Aorta (tissue), 5 donors: ENCODE measurements around the gene ZMIZ1. TPM values are rescaled to one million over a fixed set of nuclear protein-coding genes. Genes with fewer than 3 reads are reported as not detected.

Experiments
- ATAC-seq: fragments of 200-7000 bp; cut with Tn5 transposase; one replicate; pipeline ENCODE4 v1.9.1; 2022; ENCODE audit warnings: moderate library complexity; ENCODE audit not compliant: low FRiP score
- DNase-seq, 2 donors: peaks; one replicate each; pipeline ENCODE4 v3.0.0-alpha.2; 2020
- H3K27ac ChIP-seq, 2 donors: one replicate each; pipeline ENCODE4 v1.5.1; 2013; ENCODE audit warnings: low read length in 2 of 2, mild to moderate bottlenecking in 2 of 2, moderate library complexity in 2 of 2, control low read depth in 1 of 2, inconsistent platforms in 1 of 2, low read depth in 1 of 2
- H3K27me3 ChIP-seq, 2 donors: one replicate each; pipeline ENCODE4 v1.6.1; 2013; ENCODE audit warnings: control low read depth in 1 of 2, low read length in 1 of 2, mild to moderate bottlenecking in 1 of 2, moderate library complexity in 1 of 2; ENCODE audit not compliant: insufficient read depth in 2 of 2, control insufficient read depth in 1 of 2
- H3K36me3 ChIP-seq, 2 donors: one replicate each; pipeline ENCODE4 v1.6.1; 2013; ENCODE audit warnings: control low read depth in 1 of 2, low read length in 1 of 2, mild to moderate bottlenecking in 1 of 2; ENCODE audit not compliant: insufficient read depth in 2 of 2, control insufficient read depth in 1 of 2
- H3K4me1 ChIP-seq, 2 donors: one replicate each; pipeline ENCODE4 v1.6.1; 2013; ENCODE audit warnings: low read length in 2 of 2, control low read depth in 1 of 2, mild to moderate bottlenecking in 1 of 2, moderate library complexity in 1 of 2; ENCODE audit not compliant: insufficient read depth in 2 of 2, control insufficient read depth in 1 of 2
- H3K4me3 ChIP-seq, 2 donors: one replicate each; pipeline ENCODE4 v1.5.1; 2013; ENCODE audit warnings: low read length in 2 of 2, control low read depth in 1 of 2, mild to moderate bottlenecking in 1 of 2
- H3K9me3 ChIP-seq: one replicate; pipeline ENCODE4 v1.6.1; 2013; ENCODE audit warnings: mild to moderate bottlenecking, low read length; ENCODE audit not compliant: control insufficient read depth
- WGBS, 2 donors: extraction: QIAGEN DNeasy Blood & Tissue Kit; methylation state at CpG; one replicate each; pipeline ENCODE4 v1.1.7; 2013; 5-methylcytosine and 5-hydroxymethylcytosine counted together
- intact Hi-C, 2 donors: fragments of 100-400 bp; cut with DNase I; formaldehyde crosslinking; loops; one replicate each; pipeline versions ENCODE4 v1.14.2 to v1.15.0; 2022
- polyA plus RNA-seq, 2 donors: library from polyadenylated mRNA; stranded (reverse); fragments of 200-250 nt; gene quantifications; one replicate each; pipeline ENCODE4 v1.2.3, GENCODE V29; 2013
- total RNA-seq, 2 donors: library from RNA; stranded (reverse); fragmentation: NEBNext Ultra II Directional; extraction: Animal tissue kit (Norgen Biotek cat#: 25700); gene quantifications; one replicate each; pipeline ENCODE4 v1.2.1, GENCODE V29; 2021
- donor health status: healthy with polysubstance abuse.
- donor health status: Bipolar disorder and iron deficiency.
- donor health status: DM: no; HTN: no; CAD: no.
- donor health status: DM: no; HTN: no; CAD: no.
- donor health status: DM: yes; HTN: yes; CAD: no.

ZMIZ1 gene
- total and polyA plus RNA-seq, 4 donors, result 7.8 to 84.1 (median 28.2) TPM

DNA sequence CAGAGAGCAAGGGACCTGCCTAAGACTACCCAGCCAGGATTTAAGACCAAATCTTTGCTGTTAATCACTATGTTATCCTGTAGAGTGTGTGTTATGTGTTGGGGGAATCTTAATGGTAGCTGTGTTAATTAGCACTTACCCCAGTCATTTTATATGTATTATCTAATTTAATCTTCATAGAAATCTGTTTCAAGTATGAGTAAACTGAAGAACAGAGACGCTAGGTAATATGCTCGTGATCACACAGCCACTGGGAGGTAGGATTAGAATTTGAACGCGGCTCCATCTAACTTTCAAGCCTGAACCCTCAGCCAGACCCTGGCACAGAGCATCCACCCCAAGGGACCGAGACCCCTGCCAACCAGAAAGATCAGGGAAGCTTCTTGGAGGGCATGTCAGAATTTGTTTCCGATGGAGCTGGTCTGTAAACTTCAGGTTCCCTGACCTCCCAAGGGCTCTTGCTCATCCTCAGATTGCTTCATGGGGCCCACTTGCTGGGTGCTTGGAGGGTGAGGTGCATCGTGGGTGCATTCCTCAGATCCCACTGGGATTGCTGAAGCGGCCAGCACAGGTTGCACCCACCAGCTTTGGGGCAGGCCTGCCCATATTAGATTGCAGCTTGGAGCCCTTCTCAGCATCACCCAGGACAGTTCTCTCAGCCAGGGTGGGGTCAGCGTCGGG is 105.0 kb downstream of the ZMIZ1 start:
- Histone ChIP-seq H3K36me3 (no peaks in the 10 kb centered on the region), H3K4me1 (no peaks in the 10 kb centered on the region), H3K27me3 (no peaks in the 10 kb centered on the region), H3K9me3 (no peaks in the 10 kb centered on the region), H3K27ac (no peak overlapping the region), H3K4me3 (no peak overlapping the region)
- ATAC-seq (no peak), DNase-seq (no peak)
- 94 to 95% methylated on average over 10 of the region's 10 CpGs for WGBS, 2 donors
- intact Hi-C loops, result no loop called here

DNA sequence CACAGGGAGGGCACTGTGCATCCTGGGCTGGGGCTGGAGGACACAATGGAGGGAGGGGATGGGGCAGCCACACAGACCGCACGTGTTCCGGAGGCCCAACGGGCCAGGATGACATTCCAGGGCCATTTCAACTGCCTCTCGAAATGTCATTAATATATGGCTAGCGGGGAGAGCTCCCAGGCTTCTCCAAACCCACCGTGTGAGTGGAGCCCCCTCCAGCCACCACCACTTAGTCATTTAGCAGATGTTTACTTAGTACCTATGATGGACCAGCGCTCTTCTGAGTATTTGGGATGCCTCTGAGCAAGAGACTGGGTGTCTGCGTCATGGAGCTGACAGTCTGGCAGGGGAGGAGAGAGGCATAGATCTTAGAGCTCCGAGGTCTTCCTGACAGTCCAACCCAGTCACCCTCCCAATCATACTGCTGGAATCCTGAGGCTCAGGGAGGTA is 107.3 kb downstream of the ZMIZ1 start:
- intact Hi-C loops, result loop anchor here in 1 of 2 donors (5.0 kb wide), 1 partner anchor 104 kb away; no protein-coding TSS in a partner anchor
- no peak overlapping the region for H3K27ac ChIP-seq
- WGBS, 2 donors, result 67 to 73% methylated on average over 10 of the region's 10 CpGs
- H3K4me3 ChIP-seq, result no peak overlapping the region
- ATAC-seq (no peak), DNase-seq (no peak)
- no peaks in the 10 kb centered on the region for H3K4me1 ChIP-seq
- H3K9me3 ChIP-seq, result no peaks in the 10 kb centered on the region
- no peaks in the 10 kb centered on the region for H3K36me3 ChIP-seq
- H3K27me3 ChIP-seq, result no peaks in the 10 kb centered on the region

DNA sequence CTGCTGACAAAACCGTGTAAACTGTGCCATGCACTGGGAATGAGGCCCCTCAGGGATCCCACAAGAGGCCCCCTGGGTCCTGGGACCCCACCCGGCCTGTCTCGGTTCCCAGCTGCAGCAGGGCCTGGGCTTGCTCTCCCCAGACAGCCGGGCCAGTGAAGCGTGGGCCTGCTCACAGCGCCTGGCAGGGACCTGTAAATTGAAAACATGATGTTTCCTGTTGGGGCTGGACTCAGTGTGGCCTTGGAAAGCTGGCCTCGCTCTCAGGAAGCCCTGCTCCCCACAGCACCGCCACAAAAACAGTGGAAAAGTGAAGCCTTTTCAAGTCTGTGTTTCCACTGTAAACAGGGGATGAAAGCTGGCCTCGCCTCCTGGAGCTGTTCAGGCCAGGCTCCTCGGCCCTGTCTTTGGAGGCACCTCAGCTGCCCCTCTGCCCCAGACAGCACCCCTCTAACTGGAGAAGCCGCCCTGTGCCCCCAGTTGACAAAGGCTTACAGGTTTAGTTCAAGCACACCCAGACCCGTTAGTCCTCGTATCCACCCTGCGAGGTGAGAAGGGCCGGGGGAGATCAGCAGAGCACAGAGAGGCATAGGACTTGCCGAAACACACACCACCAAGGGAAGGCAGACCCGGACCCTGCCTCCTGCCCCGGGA is 108.3 kb downstream of the ZMIZ1 start:
- Histone ChIP-seq H3K4me1 (no peaks in the 10 kb centered on the region), H3K4me3 (no peak overlapping the region), H3K36me3 (no peaks in the 10 kb centered on the region), H3K9me3 (no peaks in the 10 kb centered on the region), H3K27ac (peak overlapping the region in 1 of 2 donors; percentile 25), H3K27me3 (no peaks in the 10 kb centered on the region)
- DNase-seq (peak in 1 of 2 donors; percentile 77), ATAC-seq (peak; percentile 70)
- intact Hi-C loops, result loop anchor here in 1 of 2 donors (5.0 kb wide), 1 partner anchor 105 kb away; no protein-coding TSS in a partner anchor
- 25% methylated on average over 18 of the region's 18 CpGs for WGBS, 2 donors

DNA sequence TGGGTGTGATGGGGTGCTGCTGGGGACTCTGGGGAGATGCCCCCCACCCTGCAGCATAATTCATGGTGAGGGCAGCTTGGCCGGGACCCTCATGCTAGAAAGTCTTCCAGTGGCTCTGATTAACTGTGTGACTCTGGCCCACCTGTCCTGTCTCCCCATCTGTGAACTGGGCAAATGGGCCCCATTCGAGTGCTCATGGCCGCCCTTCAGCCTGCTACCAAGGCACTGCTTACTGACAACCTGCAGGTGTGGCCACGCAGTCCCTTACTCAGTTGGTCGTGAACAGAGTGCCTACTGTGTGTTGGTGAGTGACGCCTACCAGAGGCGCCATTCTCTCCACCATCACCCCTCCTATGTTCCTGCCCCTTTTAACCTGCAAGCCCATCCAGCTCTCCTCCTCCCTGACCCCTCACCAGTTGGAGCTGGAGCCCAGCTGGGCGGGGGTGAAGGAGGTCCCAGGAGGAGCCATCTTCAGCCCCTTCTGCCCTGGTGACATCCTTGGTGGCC is 109.4 kb downstream of the ZMIZ1 start:
- ATAC-seq, result no peak
- intact Hi-C loops, result loop anchor here in 1 of 2 donors (5.0 kb wide), 1 partner anchor 106 kb away; no protein-coding TSS in a partner anchor

DNA sequence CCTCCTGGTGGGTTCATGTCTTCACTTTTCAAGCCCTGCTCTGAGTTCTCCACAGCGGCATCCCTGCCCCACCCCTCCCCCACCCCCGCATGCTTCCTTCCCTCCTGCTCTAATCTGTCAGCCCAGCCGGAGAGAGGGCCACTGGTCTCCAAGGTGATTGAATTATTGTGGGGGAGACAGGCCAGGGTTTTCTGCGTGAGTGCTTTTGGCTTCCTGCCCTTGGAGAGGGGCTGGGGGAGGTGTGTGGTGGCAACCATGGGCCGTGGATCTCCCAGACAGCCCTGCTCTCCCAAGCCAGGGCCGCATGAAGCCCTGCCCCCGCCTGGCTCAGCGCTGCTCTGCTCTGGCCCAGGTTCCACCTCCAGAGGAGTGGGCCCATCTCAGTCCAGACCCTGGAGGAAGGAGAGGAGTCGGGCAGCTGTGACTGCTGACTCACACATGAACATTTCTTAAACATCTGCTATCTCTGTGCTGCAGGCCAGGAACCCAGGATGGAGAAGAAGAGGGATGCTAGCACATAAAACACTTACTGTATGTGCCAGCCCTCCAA is 109.9 kb downstream of the ZMIZ1 start:
- no peak for ATAC-seq

More for the DNA sequence above, 109.4 kb downstream of the ZMIZ1 start:
- Histone ChIP-seq H3K4me1 (no peaks in the 10 kb centered on the region), H3K27me3 (no peaks in the 10 kb centered on the region), H3K9me3 (no peaks in the 10 kb centered on the region), H3K27ac (no peak overlapping the region), H3K36me3 (no peaks in the 10 kb centered on the region), H3K4me3 (no peak overlapping the region)
- 96 to 98% methylated on average over 8 of the region's 8 CpGs for WGBS, 2 donors
- no peak for DNase-seq

DNA sequence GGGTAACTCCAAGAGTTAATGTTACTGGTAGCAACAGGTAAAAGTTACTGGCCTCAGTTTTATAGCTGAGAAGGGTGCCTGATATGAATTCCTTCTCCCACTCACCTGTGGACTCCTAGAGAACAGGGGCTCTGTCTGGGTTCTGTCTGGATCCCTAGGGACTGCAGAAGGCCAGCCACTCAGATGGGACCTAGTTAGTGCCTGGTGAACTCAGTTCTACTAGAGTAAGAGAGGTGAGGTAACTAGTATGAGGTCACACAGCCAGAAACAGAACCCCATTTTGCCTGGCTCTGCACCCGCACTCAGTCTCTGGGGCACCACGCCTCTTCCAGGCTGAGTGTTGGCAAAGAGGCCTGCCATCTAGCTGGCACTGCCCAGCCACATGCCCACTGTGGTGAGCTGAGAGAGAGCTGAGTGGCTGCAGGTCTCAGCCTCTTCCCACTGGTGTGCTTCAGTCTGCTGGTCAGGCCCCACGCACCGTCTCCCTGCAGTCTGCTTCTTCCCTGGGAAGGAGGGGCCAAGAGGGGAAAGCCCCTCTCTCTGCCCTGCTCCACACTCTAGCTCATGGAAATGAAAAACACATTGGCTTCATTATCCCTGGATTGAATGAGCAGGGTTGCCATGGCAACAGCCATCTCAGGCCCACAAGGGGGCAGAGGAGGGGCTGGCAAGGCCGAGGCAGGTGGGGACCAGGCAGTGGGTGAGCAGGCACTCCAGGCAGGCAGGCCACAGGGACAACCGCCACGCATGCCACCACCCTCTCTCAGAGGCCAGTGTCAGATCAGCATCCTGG is 110.6 kb downstream of the ZMIZ1 start:
- ATAC-seq (no peak), DNase-seq (no peak)
- no peaks in the 10 kb centered on the region for H3K9me3 ChIP-seq
- 47 to 60% methylated on average over 7 of the region's 7 CpGs for WGBS, 2 donors
- no peak overlapping the region for H3K27ac ChIP-seq
- no peaks in the 10 kb centered on the region for H3K36me3 ChIP-seq
- no peaks in the 10 kb centered on the region for H3K27me3 ChIP-seq
- intact Hi-C loops, result loop anchor here in 1 of 2 donors (5.0 kb wide), 1 partner anchor 107 kb away; no protein-coding TSS in a partner anchor
- H3K4me3 ChIP-seq, result no peak overlapping the region
- no peaks in the 10 kb centered on the region for H3K4me1 ChIP-seq

More for the DNA sequence above, 109.9 kb downstream of the ZMIZ1 start:
- H3K4me3 ChIP-seq, result no peak overlapping the region
- H3K4me1 ChIP-seq, result no peaks in the 10 kb centered on the region
- H3K27ac ChIP-seq, result no peak overlapping the region
- no peaks in the 10 kb centered on the region for H3K9me3 ChIP-seq
- DNase-seq, result no peak
- intact Hi-C loops, result loop anchor here in 1 of 2 donors (5.0 kb wide), 1 partner anchor 106 kb away; no protein-coding TSS in a partner anchor
- no peaks in the 10 kb centered on the region for H3K36me3 ChIP-seq
- 30 to 33% methylated on average over 9 of the region's 9 CpGs for WGBS, 2 donors
- H3K27me3 ChIP-seq, result no peaks in the 10 kb centered on the region

DNA sequence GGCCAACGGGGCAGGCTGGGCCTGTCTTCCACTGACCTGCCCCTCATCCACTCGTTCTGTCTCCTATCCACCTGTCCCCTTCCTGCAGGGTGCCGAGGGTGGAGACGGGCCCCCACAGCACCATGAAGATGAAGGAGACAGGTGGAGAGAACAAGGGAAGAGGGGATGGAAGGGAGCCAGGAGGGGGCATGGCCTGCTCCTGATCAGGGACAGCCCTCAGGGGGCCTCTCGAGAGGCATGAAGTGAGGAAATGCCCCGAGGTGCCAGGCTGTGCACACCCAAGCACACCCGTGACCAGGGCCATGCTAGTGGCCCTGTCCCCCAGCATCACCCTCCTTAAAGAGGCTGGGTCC is 111.2 kb downstream of the ZMIZ1 start:
- ATAC-seq (no peak), DNase-seq (no peak)
- Histone ChIP-seq H3K27me3 (no peaks in the 10 kb centered on the region), H3K4me3 (no peak overlapping the region), H3K36me3 (no peaks in the 10 kb centered on the region), H3K4me1 (no peaks in the 10 kb centered on the region), H3K27ac (no peak overlapping the region), H3K9me3 (no peaks in the 10 kb centered on the region)
- intact Hi-C loops, result loop anchor here in 1 of 2 donors (5.0 kb wide), 1 partner anchor 108 kb away; no protein-coding TSS in a partner anchor
- 89 to 90% methylated on average over 6 to 7 of the region's 7 CpGs for WGBS, 2 donors
